HEK293 (cell line): ENCODE data around the gene KCNH5.

Experiments
- CTCF ChIA-PET: fragments of 350-600 bp; formaldehyde crosslinking; extraction: SDS; loops from one replicate; lab custom pipeline; 2021; ENCODE audit warnings: antibody characterized with exemption; lab: Yijun Ruan, JAX
- POLR2A ChIA-PET: fragments of 300-600 bp; formaldehyde crosslinking; extraction: SDS; loops from one replicate; lab custom pipeline; 2020; ENCODE audit warnings: antibody characterized with exemption, inconsistent platforms; lab: Yijun Ruan, JAX
- H3K27ac ChIP-seq: fragments of 200-500 bp; sonication (Bioruptor generic); 2 replicates; pipeline ENCODE4 v1.5.1; 2014; ENCODE audit warnings: low read depth, low read length, control low read depth, inconsistent platforms; ENCODE audit errors: extremely low read depth
- H3K36me3 ChIP-seq, 2 experiments: fragments of 200-500 bp in 1 of 2; sonication (Bioruptor generic) in 1 of 2; 1 replicate in 1 of 2; 2 replicates in 1 of 2; pipeline ENCODE4 v1.5.1; 2014 to 2017; ENCODE audit warnings: inconsistent platforms in 2 of 2, low read length in 2 of 2; ENCODE audit not compliant: control insufficient read depth in 2 of 2, insufficient read depth in 1 of 2
- H3K4me1 ChIP-seq: fragments of 200-500 bp; sonication (Bioruptor generic); 2 replicates; pipeline ENCODE4 v1.5.1; 2014; ENCODE audit warnings: mild to moderate bottlenecking, low read length, inconsistent platforms; ENCODE audit not compliant: control insufficient read depth, insufficient read depth
- H3K4me3 ChIP-seq: 2 replicates; pipeline ENCODE4 v1.5.1; 2011; ENCODE audit warnings: low read depth, mild to moderate bottlenecking, control low read depth, low read length, moderate library complexity
- H3K9me3 ChIP-seq: fragments of 200-500 bp; sonication (Bioruptor generic); 2 replicates; pipeline ENCODE4 v1.5.1; 2014; ENCODE audit warnings: low read depth, low read length, inconsistent platforms; ENCODE audit not compliant: control insufficient read depth, insufficient read depth
- MEIS1 ChIP-seq: sonication (generic); formaldehyde crosslinking; IDR thresholded peaks from 2 replicates; pipeline ENCODE4 v1.8.1; 2022; ENCODE audit warnings: missing genetic modification reagents, mild to moderate bottlenecking, borderline replicate concordance
- PRDM1 ChIP-seq: fragments of 450-650 bp; formaldehyde crosslinking; IDR thresholded peaks from 2 replicates; pipeline ENCODE4; 2016; ENCODE audit warnings: missing biosample characterization, missing genetic modification characterization
- ZFHX2 ChIP-seq: fragments of 450-650 bp; formaldehyde crosslinking; conservative IDR thresholded peaks from 2 replicates; pipeline ENCODE4 v1.5.1; 2016; ENCODE audit warnings: missing biosample characterization, missing genetic modification characterization
- ZFP3 ChIP-seq: fragments of 450-650 bp; formaldehyde crosslinking; IDR thresholded peaks from 2 replicates; pipeline ENCODE4 v1.5.1; 2016; ENCODE audit warnings: low read depth, missing biosample characterization, missing genetic modification characterization
- ZNF133 ChIP-seq: fragments of 450-650 bp; formaldehyde crosslinking; IDR thresholded peaks from 2 replicates; pipeline ENCODE4 v1.5.1; 2016; ENCODE audit warnings: missing biosample characterization, missing genetic modification characterization
- ZNF146 ChIP-seq: fragments of 450-650 bp; formaldehyde crosslinking; IDR thresholded peaks from 2 replicates; pipeline ENCODE4 v1.5.1; 2016; ENCODE audit warnings: missing biosample characterization, missing genetic modification characterization
- ZNF202 ChIP-seq: fragments of 450-650 bp; formaldehyde crosslinking; IDR thresholded peaks from 2 replicates; pipeline ENCODE4 v1.5.1; 2016; ENCODE audit warnings: missing biosample characterization, missing genetic modification characterization, borderline replicate concordance
- ZNF221 ChIP-seq: fragments of 450-650 bp; formaldehyde crosslinking; IDR thresholded peaks from 2 replicates; pipeline ENCODE4 v1.5.1; 2017; ENCODE audit warnings: missing biosample characterization, missing genetic modification characterization, borderline replicate concordance
- ZNF350 ChIP-seq: fragments of 450-650 bp; formaldehyde crosslinking; IDR thresholded peaks from 2 replicates; pipeline ENCODE4 v1.5.0; 2017; ENCODE audit warnings: missing biosample characterization, mild to moderate bottlenecking, missing genetic modification characterization
- ZNF366 ChIP-seq: fragments of 450-650 bp; formaldehyde crosslinking; conservative IDR thresholded peaks from 2 replicates; pipeline ENCODE4 v1.5.1; 2016; ENCODE audit warnings: missing biosample characterization, missing genetic modification characterization
- ZNF529 ChIP-seq: fragments of 450-650 bp; formaldehyde crosslinking; IDR thresholded peaks from 2 replicates; pipeline ENCODE4 v1.5.1; 2017; ENCODE audit warnings: missing genetic modification characterization, missing biosample characterization; ENCODE audit not compliant: insufficient replicate concordance
- ZNF548 ChIP-seq: fragments of 450-650 bp; formaldehyde crosslinking; IDR thresholded peaks from 2 replicates; pipeline ENCODE4 v1.5.1; 2016; ENCODE audit warnings: missing biosample characterization, missing genetic modification characterization
- ZNF791 ChIP-seq: fragments of 450-650 bp; formaldehyde crosslinking; IDR thresholded peaks from 2 replicates; pipeline ENCODE4 v1.5.1; 2016; ENCODE audit warnings: missing biosample characterization, missing genetic modification characterization
- ZNF830 ChIP-seq: fragments of 450-650 bp; IDR thresholded peaks from 2 replicates; pipeline ENCODE4 v1.5.0; 2018; ENCODE audit warnings: missing biosample characterization, missing genetic modification characterization, low read depth, mild to moderate bottlenecking, moderate library complexity
- ZSCAN23 ChIP-seq: fragments of 450-650 bp; formaldehyde crosslinking; IDR thresholded peaks from 2 replicates; pipeline ENCODE4 v1.5.1; 2016; ENCODE audit warnings: missing biosample characterization, missing genetic modification characterization
- ZXDB ChIP-seq: fragments of 450-650 bp; formaldehyde crosslinking; IDR thresholded peaks from 2 replicates; pipeline ENCODE4 v1.5.1; 2016; ENCODE audit warnings: missing biosample characterization, missing genetic modification characterization
- TF ChIP-seq, protein P1 (sequence below): fragments of 450-650 bp; formaldehyde crosslinking; IDR thresholded peaks from 2 replicates; pipeline ENCODE4 v1.5.1; 2016; ENCODE audit warnings: missing biosample characterization, missing genetic modification characterization
- TF ChIP-seq, protein P2 (sequence below): fragments of 450-650 bp; formaldehyde crosslinking; IDR thresholded peaks from 2 replicates; pipeline ENCODE4 v1.5.1; 2017; ENCODE audit warnings: missing biosample characterization, missing genetic modification characterization
- TF ChIP-seq, protein P3 (sequence below): fragments of 450-650 bp; formaldehyde crosslinking; IDR thresholded peaks from 2 replicates; pipeline ENCODE4 v1.5.1; 2016; ENCODE audit warnings: missing biosample characterization, missing genetic modification characterization
- TF ChIP-seq, protein P4 (sequence below): fragments of 450-650 bp; formaldehyde crosslinking; IDR thresholded peaks from 2 replicates; pipeline ENCODE4 v1.5.1; 2016; ENCODE audit warnings: missing biosample characterization, missing genetic modification characterization

Gene KCNH5

DNA sequence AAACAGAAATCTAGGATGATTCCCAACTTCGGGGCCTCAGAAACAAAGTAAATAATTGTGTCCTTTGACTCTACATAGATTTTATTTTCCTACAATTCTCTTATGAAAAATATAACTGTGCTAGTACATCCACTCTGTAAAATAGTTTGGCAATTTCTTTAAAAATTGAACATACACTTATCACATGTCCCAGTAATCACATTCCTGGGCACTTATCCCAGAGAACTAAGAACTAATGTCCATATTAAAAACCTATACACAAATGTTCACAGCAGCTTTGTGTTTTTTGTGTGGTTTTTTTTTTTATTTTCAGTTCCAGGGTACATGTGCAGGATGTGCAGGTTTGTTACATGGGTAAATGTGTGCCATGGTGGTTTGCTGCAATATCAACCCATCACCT, 99.0 kb downstream of the KCNH5 start:
- ChIA-PET CTCF (interaction anchor here (1.2 kb wide), 1 partner anchor 330 kb away, joined by 3 read pairs; no protein-coding TSS in a partner anchor), POLR2A (no interaction called here)
- no peak for TF ChIP-seq MEIS1 (CRISPR knock-in tag)
- TF ChIP-seq, all 188 proteins: peak for 0

DNA sequence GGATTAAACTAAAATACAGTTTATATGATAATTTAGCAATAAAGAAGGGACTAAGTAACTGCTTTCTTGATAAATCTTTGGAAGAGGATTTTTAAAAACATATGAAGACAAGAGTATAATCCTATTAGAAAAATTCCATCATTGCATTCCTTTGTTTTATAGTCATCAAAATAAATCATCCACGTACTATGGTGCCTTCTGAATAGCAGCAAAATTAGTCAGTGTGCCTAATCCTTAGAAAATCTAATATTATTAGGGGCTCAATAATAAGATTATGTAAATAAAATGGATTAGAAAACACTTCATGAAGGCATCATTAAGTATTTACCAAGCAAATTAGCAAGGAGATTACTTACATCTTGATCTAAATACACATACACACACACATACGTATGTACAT, 102.1 kb downstream of the KCNH5 start:
- CTCF ChIA-PET: no interaction called here
- TF ChIP-seq ZNF133 (tag by site-specific recombination): no peak
- no peak for TF ChIP-seq ZNF202 (tag by site-specific recombination)
- no peak for TF ChIP-seq ZNF830 (tag by site-specific recombination)
- TF ChIP-seq, protein P1, sequence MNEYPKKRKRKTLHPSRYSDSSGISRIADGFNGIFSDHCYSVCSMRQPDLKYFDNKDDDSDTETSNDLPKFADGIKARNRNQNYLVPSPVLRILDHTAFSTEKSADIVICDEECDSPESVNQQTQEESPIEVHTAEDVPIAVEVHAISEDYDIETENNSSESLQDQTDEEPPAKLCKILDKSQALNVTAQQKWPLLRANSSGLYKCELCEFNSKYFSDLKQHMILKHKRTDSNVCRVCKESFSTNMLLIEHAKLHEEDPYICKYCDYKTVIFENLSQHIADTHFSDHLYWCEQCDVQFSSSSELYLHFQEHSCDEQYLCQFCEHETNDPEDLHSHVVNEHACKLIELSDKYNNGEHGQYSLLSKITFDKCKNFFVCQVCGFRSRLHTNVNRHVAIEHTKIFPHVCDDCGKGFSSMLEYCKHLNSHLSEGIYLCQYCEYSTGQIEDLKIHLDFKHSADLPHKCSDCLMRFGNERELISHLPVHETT (tag by site-specific recombination): no peak
- no peak for TF ChIP-seq ZNF146 (tag by site-specific recombination)
- TF ChIP-seq, protein P2, sequence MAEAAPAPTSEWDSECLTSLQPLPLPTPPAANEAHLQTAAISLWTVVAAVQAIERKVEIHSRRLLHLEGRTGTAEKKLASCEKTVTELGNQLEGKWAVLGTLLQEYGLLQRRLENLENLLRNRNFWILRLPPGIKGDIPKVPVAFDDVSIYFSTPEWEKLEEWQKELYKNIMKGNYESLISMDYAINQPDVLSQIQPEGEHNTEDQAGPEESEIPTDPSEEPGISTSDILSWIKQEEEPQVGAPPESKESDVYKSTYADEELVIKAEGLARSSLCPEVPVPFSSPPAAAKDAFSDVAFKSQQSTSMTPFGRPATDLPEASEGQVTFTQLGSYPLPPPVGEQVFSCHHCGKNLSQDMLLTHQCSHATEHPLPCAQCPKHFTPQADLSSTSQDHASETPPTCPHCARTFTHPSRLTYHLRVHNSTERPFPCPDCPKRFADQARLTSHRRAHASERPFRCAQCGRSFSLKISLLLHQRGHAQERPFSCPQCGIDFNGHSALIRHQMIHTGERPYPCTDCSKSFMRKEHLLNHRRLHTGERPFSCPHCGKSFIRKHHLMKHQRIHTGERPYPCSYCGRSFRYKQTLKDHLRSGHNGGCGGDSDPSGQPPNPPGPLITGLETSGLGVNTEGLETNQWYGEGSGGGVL (tag by site-specific recombination): no peak

More for the DNA sequence above, 99.0 kb downstream of the KCNH5 start:
- no peaks in the 10 kb centered on the region for H3K4me1 ChIP-seq
- H3K27ac ChIP-seq: no peak overlapping the region
- H3K9me3 ChIP-seq: no peaks in the 10 kb centered on the region
- no peak overlapping the region for H3K4me3 ChIP-seq
- no peaks in the 10 kb centered on the region for H3K36me3 ChIP-seq

DNA sequence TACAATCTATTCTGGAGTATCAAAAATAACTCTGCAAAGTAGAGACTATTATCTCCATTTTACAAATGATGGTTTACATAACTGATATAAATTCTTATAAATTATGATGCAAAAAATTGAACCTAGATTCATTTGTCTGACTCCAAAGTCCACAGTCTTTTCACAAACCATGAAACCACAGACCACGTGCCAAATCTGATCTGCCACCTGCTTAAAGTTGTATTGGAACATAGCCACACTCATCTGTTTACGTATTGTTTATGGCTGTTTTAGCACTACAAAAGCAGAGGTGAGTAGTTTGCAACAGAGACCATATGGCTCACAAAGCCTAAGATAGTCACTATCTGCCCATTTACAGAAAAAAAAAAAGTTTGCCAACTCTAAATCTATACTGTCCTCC, 105.3 kb downstream of the KCNH5 start:
- no peaks in the 10 kb centered on the region for H3K9me3 ChIP-seq
- no peak overlapping the region for H3K4me3 ChIP-seq
- no peaks in the 10 kb centered on the region for H3K4me1 ChIP-seq
- TF ChIP-seq ZFHX2 (tag by site-specific recombination) (no peak), ZNF548 (no peak), ZNF830 (tag by site-specific recombination) (no peak), ZNF221 (tag by site-specific recombination) (no peak), ZNF366 (no peak), ZXDB (tag by site-specific recombination) (no peak), ZNF529 (no peak), PRDM1 (tag by site-specific recombination) (no peak), ZNF791 (tag by site-specific recombination) (no peak), ZNF350 (tag by site-specific recombination) (no peak), ZSCAN23 (tag by site-specific recombination) (no peak), ZFP3 (tag by site-specific recombination) (no peak)
- TF ChIP-seq, protein P3, sequence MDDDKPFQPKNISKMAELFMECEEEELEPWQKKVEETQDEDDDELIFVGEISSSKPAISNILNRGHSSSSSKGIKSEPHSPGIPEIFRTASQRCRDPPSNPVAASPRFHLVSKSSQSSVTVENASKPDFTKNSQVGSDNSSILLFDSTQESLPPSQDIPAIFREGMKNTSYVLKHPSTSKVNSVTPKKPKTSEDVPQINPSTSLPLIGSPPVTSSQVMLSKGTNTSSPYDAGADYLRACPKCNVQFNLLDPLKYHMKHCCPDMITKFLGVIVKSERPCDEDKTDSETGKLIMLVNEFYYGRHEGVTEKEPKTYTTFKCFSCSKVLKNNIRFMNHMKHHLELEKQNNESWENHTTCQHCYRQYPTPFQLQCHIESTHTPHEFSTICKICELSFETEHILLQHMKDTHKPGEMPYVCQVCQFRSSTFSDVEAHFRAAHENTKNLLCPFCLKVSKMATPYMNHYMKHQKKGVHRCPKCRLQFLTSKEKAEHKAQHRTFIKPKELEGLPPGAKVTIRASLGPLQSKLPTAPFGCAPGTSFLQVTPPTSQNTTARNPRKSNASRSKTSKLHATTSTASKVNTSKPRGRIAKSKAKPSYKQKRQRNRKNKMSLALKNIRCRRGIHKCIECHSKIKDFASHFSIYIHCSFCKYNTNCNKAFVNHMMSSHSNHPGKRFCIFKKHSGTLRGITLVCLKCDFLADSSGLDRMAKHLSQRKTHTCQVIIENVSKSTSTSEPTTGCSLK: no peak
- TF ChIP-seq, protein P4, sequence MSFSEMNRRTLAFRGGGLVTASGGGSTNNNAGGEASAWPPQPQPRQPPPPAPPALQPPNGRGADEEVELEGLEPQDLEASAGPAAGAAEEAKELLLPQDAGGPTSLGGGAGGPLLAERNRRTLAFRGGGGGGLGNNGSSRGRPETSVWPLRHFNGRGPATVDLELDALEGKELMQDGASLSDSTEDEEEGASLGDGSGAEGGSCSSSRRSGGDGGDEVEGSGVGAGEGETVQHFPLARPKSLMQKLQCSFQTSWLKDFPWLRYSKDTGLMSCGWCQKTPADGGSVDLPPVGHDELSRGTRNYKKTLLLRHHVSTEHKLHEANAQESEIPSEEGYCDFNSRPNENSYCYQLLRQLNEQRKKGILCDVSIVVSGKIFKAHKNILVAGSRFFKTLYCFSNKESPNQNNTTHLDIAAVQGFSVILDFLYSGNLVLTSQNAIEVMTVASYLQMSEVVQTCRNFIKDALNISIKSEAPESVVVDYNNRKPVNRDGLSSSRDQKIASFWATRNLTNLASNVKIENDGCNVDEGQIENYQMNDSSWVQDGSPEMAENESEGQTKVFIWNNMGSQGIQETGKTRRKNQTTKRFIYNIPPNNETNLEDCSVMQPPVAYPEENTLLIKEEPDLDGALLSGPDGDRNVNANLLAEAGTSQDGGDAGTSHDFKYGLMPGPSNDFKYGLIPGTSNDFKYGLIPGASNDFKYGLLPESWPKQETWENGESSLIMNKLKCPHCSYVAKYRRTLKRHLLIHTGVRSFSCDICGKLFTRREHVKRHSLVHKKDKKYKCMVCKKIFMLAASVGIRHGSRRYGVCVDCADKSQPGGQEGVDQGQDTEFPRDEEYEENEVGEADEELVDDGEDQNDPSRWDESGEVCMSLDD (tag by site-specific recombination): no peak
- H3K36me3 ChIP-seq: no peaks in the 10 kb centered on the region
- no peak overlapping the region for H3K27ac ChIP-seq
- ChIA-PET CTCF (interaction anchor here (0.6 kb wide), 1 partner anchor 776 kb away, joined by 3 read pairs; no protein-coding TSS in a partner anchor), POLR2A (no interaction called here)

More for the DNA sequence above, 102.1 kb downstream of the KCNH5 start:
- Histone ChIP-seq H3K27ac (no peak overlapping the region), H3K36me3 (no peaks in the 10 kb centered on the region), H3K4me3 (no peak overlapping the region), H3K4me1 (no peaks in the 10 kb centered on the region), H3K9me3 (no peaks in the 10 kb centered on the region)
- POLR2A ChIA-PET: no interaction called here
